Mesendoderm (in vitro differentiated cells): ENCODE measurements around the gene TLE1.

Experiments used
- DNase-seq: peaks from one replicate; pipeline ENCODE4 v3.0.0; 2013
- H2AK5ac ChIP-seq: 2 replicates; pipeline ENCODE4 v1.6.1; 2013; ENCODE audit warnings: low read length, inconsistent platforms
- H2BK120ac ChIP-seq: 2 replicates; pipeline ENCODE4 v1.6.1; 2013; ENCODE audit warnings: low read depth, mild to moderate bottlenecking, low read length, moderate library complexity, mixed read lengths
- H2BK15ac ChIP-seq: replicated peaks from 2 replicates; pipeline ENCODE4 v1.6.1; 2013; ENCODE audit warnings: low read depth, mild to moderate bottlenecking, moderate library complexity
- H2BK5ac ChIP-seq: 2 replicates; pipeline ENCODE4 v1.6.1; 2013; ENCODE audit warnings: low read length, inconsistent platforms
- H3K18ac ChIP-seq: 2 replicates; pipeline ENCODE4 v1.6.1; 2013; ENCODE audit warnings: mild to moderate bottlenecking, low read length, mixed read lengths
- H3K23ac ChIP-seq: one replicate; pipeline ENCODE4 v1.6.1; 2013; ENCODE audit warnings: low read length
- H3K27ac ChIP-seq: 2 replicates; pipeline ENCODE4 v1.5.1; 2013; ENCODE audit warnings: low read depth, mild to moderate bottlenecking, inconsistent platforms, low read length, moderate library complexity
- H3K27me3 ChIP-seq: 2 replicates; pipeline ENCODE4 v1.6.1; 2013; ENCODE audit warnings: low read length, control low read depth, mild to moderate bottlenecking, inconsistent platforms; ENCODE audit not compliant: insufficient read depth, poor library complexity
- H3K36me3 ChIP-seq: 2 replicates; pipeline ENCODE4 v1.6.1; 2013; ENCODE audit warnings: low read length, inconsistent platforms; ENCODE audit not compliant: control insufficient read depth, insufficient read depth
- H3K4ac ChIP-seq: one replicate; pipeline ENCODE4 v1.6.1; 2013; ENCODE audit warnings: low read depth, mild to moderate bottlenecking, low read length, moderate library complexity
- H3K4me1 ChIP-seq: 2 replicates; pipeline ENCODE4 v1.6.1; 2013; ENCODE audit warnings: low read depth, low read length, inconsistent platforms; ENCODE audit not compliant: control insufficient read depth
- H3K4me2 ChIP-seq: 2 replicates; pipeline ENCODE4 v1.6.1; 2013; ENCODE audit warnings: low read length
- H3K4me3 ChIP-seq: 2 replicates; pipeline ENCODE4 v1.5.1; 2013; ENCODE audit warnings: mild to moderate bottlenecking, low read length
- H3K56ac ChIP-seq: one replicate; pipeline ENCODE4 v1.6.1; 2013; ENCODE audit warnings: low read length
- H3K79me1 ChIP-seq: 2 replicates; pipeline ENCODE4 v1.6.1; 2013; ENCODE audit warnings: low read length, inconsistent platforms
- H3K79me2 ChIP-seq: 2 replicates; pipeline ENCODE4 v1.6.1; 2013; ENCODE audit warnings: mild to moderate bottlenecking, low read length; ENCODE audit not compliant: control insufficient read depth, insufficient read depth
- H3K9ac ChIP-seq: 2 replicates; pipeline ENCODE4 v1.6.1; 2013; ENCODE audit warnings: low read length, inconsistent platforms
- H4K5ac ChIP-seq: one replicate; pipeline ENCODE4 v1.6.1; 2013; ENCODE audit warnings: low read length
- H4K8ac ChIP-seq: one replicate; pipeline ENCODE4 v1.6.1; 2013; ENCODE audit warnings: low read depth, mild to moderate bottlenecking, control low read depth, low read length, moderate library complexity
- WGBS: extraction: QIAGEN DNeasy Blood & Tissue Kit; methylation state at CpG from one replicate; pipeline ENCODE4 v1.1.7; 2013; ENCODE audit warnings: low lambda C conversion rate, missing lambda C conversion rate; ENCODE audit not compliant: insufficient coverage; ENCODE audit errors: extremely low coverage; 5-methylcytosine and 5-hydroxymethylcytosine counted together

The TLE1 gene

GRCh38 chr9:81588148-81588871 is 101.0 kb downstream of the TLE1 start:
- H3K18ac ChIP-seq = no peak overlapping the region
- peaks cover 6% of the 10 kb centered on the region for H3K36me3 ChIP-seq
- H3K27ac ChIP-seq = no peak overlapping the region
- no peak overlapping the region for H4K5ac ChIP-seq
- H2BK15ac ChIP-seq = no peak overlapping the region
- no peak for DNase-seq
- H2AK5ac ChIP-seq = no peak overlapping the region
- H2BK120ac ChIP-seq = no peak overlapping the region
- no CpG with 5 or more reads among the region's 15 CpGs for WGBS
- no peak overlapping the region for H3K9ac ChIP-seq
- no peaks in the 10 kb centered on the region for H3K79me2 ChIP-seq
- no peak overlapping the region for H3K4me2 ChIP-seq
- no peak overlapping the region for H3K4me3 ChIP-seq
- H3K27me3 ChIP-seq = no peaks in the 10 kb centered on the region
- H4K8ac ChIP-seq = no peak overlapping the region
- no peak overlapping the region for H2BK5ac ChIP-seq
- H3K4me1 ChIP-seq = no peaks in the 10 kb centered on the region
- H3K56ac ChIP-seq = no peak overlapping the region
- no peaks in the 10 kb centered on the region for H3K79me1 ChIP-seq
- no peak overlapping the region for H3K4ac ChIP-seq
- no peak overlapping the region for H3K23ac ChIP-seq

GRCh38 chr9:81586786-81587185 is 102.6 kb downstream of the TLE1 start:
- WGBS = no CpG with 5 or more reads among the region's 1 CpG
- H4K5ac ChIP-seq = no peak overlapping the region
- H2BK120ac ChIP-seq = no peak overlapping the region
- peaks cover 6% of the 10 kb centered on the region for H3K36me3 ChIP-seq
- no peaks in the 10 kb centered on the region for H3K27me3 ChIP-seq
- no peak overlapping the region for H3K4ac ChIP-seq
- H3K79me2 ChIP-seq = no peaks in the 10 kb centered on the region
- no peak overlapping the region for H3K4me2 ChIP-seq
- H3K27ac ChIP-seq = no peak overlapping the region
- no peak overlapping the region for H2BK5ac ChIP-seq
- H3K4me3 ChIP-seq = no peak overlapping the region
- H3K9ac ChIP-seq = no peak overlapping the region
- no peak overlapping the region for H4K8ac ChIP-seq
- no peak overlapping the region for H3K18ac ChIP-seq
- no peaks in the 10 kb centered on the region for H3K79me1 ChIP-seq
- no peak overlapping the region for H3K23ac ChIP-seq
- no peak overlapping the region for H3K56ac ChIP-seq
- H2AK5ac ChIP-seq = no peak overlapping the region
- no peaks in the 10 kb centered on the region for H3K4me1 ChIP-seq
- no peak overlapping the region for H2BK15ac ChIP-seq
- no peak for DNase-seq

- no peaks in the 10 kb centered on the region for H3K4me1 ChIP-seq
- H3K9ac ChIP-seq = no peak overlapping the region
- H3K27ac ChIP-seq = no peak overlapping the region
- peaks cover 6% of the 10 kb centered on the region for H3K36me3 ChIP-seq
- no peak overlapping the region for H2BK5ac ChIP-seq
- H3K18ac ChIP-seq = no peak overlapping the region
- no peak overlapping the region for H4K8ac ChIP-seq
- H3K4me2 ChIP-seq = no peak overlapping the region
- no peak overlapping the region for H2BK120ac ChIP-seq
- no peaks in the 10 kb centered on the region for H3K27me3 ChIP-seq
- H4K5ac ChIP-seq = no peak overlapping the region
- no peak for DNase-seq
- H3K4ac ChIP-seq = no peak overlapping the region
- H2AK5ac ChIP-seq = no peak overlapping the region
- H3K4me3 ChIP-seq = no peak overlapping the region
- no peak overlapping the region for H3K23ac ChIP-seq
- no peak overlapping the region for H2BK15ac ChIP-seq
- no peaks in the 10 kb centered on the region for H3K79me2 ChIP-seq
- H3K56ac ChIP-seq = no peak overlapping the region
- no CpG with 5 or more reads among the region's 11 CpGs for WGBS
- no peaks in the 10 kb centered on the region for H3K79me1 ChIP-seq
Observed at GRCh38 chr9:81585191-81585763, 104.1 kb downstream of the TLE1 start.

- Histone ChIP-seq H3K27ac (no peak overlapping the region), H4K5ac (no peak overlapping the region), H3K56ac (no peak overlapping the region), H3K4me1 (no peaks in the 10 kb centered on the region), H3K4me3 (no peak overlapping the region), H3K4ac (no peak overlapping the region), H4K8ac (no peak overlapping the region), H3K9ac (no peak overlapping the region), H3K18ac (no peak overlapping the region), H2BK5ac (no peak overlapping the region), H2BK15ac (no peak overlapping the region), H3K23ac (no peak overlapping the region), H3K36me3 (peaks cover 6% of the 10 kb centered on the region), H3K79me1 (no peaks in the 10 kb centered on the region), H3K27me3 (no peaks in the 10 kb centered on the region), H3K4me2 (no peak overlapping the region), H2BK120ac (no peak overlapping the region), H2AK5ac (no peak overlapping the region), H3K79me2 (no peaks in the 10 kb centered on the region)
- DNase-seq = no peak
- 100% methylated on average over 2 of the region's 8 CpGs for WGBS
Observed at GRCh38 chr9:81584099-81584498, 105.2 kb downstream of the TLE1 start.

GRCh38 chr9:81581986-81582385 is 107.4 kb downstream of the TLE1 start:
- Histone ChIP-seq H3K36me3 (peaks cover 4% of the 10 kb centered on the region), H3K4me1 (no peaks in the 10 kb centered on the region), H3K27ac (no peak overlapping the region), H2AK5ac (no peak overlapping the region), H4K5ac (no peak overlapping the region), H2BK15ac (no peak overlapping the region), H3K4me2 (no peak overlapping the region), H3K4ac (no peak overlapping the region), H3K27me3 (no peaks in the 10 kb centered on the region), H3K56ac (no peak overlapping the region), H3K79me2 (no peaks in the 10 kb centered on the region), H3K4me3 (no peak overlapping the region), H3K23ac (no peak overlapping the region), H2BK120ac (no peak overlapping the region), H4K8ac (no peak overlapping the region), H2BK5ac (no peak overlapping the region), H3K79me1 (no peaks in the 10 kb centered on the region), H3K18ac (no peak overlapping the region), H3K9ac (no peak overlapping the region)
- no peak for DNase-seq
- no CpG with 5 or more reads among the region's 3 CpGs for WGBS

- H3K4me3 ChIP-seq = no peak overlapping the region
- no peak overlapping the region for H2BK5ac ChIP-seq
- H3K36me3 ChIP-seq = peaks cover 3% of the 10 kb centered on the region
Observed at GRCh38 chr9:81579381-81579780, 110.0 kb downstream of the TLE1 start.

More at GRCh38 chr9:81579381-81579780, 110.0 kb downstream of the TLE1 start:
- no peaks in the 10 kb centered on the region for H3K4me1 ChIP-seq
- no peak overlapping the region for H3K4me2 ChIP-seq
- H3K18ac ChIP-seq = no peak overlapping the region
- H3K23ac ChIP-seq = no peak overlapping the region
- H2AK5ac ChIP-seq = no peak overlapping the region
- no peak for DNase-seq
- no peak overlapping the region for H4K8ac ChIP-seq
- WGBS = no CpG with 5 or more reads among the region's 4 CpGs
- H3K27ac ChIP-seq = no peak overlapping the region
- no peak overlapping the region for H2BK120ac ChIP-seq
- H3K79me1 ChIP-seq = no peaks in the 10 kb centered on the region
- H2BK15ac ChIP-seq = no peak overlapping the region
- no peaks in the 10 kb centered on the region for H3K79me2 ChIP-seq
- no peak overlapping the region for H3K4ac ChIP-seq
- H3K56ac ChIP-seq = no peak overlapping the region
- H4K5ac ChIP-seq = no peak overlapping the region
- no peak overlapping the region for H3K9ac ChIP-seq
- no peaks in the 10 kb centered on the region for H3K27me3 ChIP-seq
